Nephron (organoid): ENCODE data around the gene AIF1.

ENCODE experiments used
- H3K27ac Mint-ChIP-seq, 3 experiments: 2 replicates each; pipeline ENCODE4 v1.8.0; 2020; ENCODE audit warnings: mixed read lengths in 3 of 3, mild to moderate bottlenecking in 2 of 3, moderate library complexity in 1 of 3
- H3K27me3 Mint-ChIP-seq: 2 replicates; pipeline ENCODE4 v1.8.0; 2021; ENCODE audit warnings: low read depth, mild to moderate bottlenecking, moderate library complexity, mixed read lengths
- H3K36me3 Mint-ChIP-seq: 2 replicates; pipeline ENCODE4 v1.8.0; 2020; ENCODE audit warnings: low read depth, mixed read lengths
- H3K4me1 Mint-ChIP-seq: 2 replicates; pipeline ENCODE4 v1.8.0; 2020; ENCODE audit warnings: mixed read lengths
- H3K4me3 Mint-ChIP-seq, 3 experiments: 2 replicates each; pipeline ENCODE4 v1.8.0; 2020; ENCODE audit warnings: mild to moderate bottlenecking in 3 of 3, mixed read lengths in 3 of 3, moderate library complexity in 2 of 3
- H3K9me3 Mint-ChIP-seq: 2 replicates; pipeline ENCODE4 v1.8.0; 2020; ENCODE audit warnings: mixed read lengths
- TF ChIP-seq, protein P1 (sequence below), 3 experiments: fragments of 200-600 bp; sonication (generic); IDR thresholded peaks; one replicate each; pipeline ENCODE4 v1.5.0; 2021; ENCODE audit warnings: antibody characterized with exemption in 3 of 3; ENCODE audit not compliant: unreplicated experiment in 3 of 3

AIF1 gene

DNA sequence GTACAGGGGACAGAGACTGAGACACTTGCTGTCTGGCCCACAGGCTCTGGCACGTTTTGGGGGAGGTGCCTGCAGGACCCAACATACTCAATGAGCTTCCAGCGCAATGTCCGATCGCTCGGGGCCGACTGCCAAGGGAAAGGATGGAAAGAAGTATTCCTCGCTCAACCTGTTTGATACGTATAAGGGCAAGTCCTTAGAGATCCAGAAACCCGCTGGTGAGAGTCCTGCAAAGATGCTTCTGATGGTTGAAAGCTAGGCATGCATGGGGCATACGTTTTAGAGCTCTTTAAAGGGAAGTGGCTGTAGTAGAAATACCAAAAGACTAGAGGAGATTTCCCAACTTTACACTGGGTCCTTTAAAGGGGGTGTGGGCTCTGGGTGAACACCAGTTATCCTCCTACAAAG lies 7.7 kb downstream of the AIF1 start:
- peaks cover 51% of the 10 kb centered on the region for H3K36me3 Mint-ChIP-seq
- TF ChIP-seq, protein P1, sequence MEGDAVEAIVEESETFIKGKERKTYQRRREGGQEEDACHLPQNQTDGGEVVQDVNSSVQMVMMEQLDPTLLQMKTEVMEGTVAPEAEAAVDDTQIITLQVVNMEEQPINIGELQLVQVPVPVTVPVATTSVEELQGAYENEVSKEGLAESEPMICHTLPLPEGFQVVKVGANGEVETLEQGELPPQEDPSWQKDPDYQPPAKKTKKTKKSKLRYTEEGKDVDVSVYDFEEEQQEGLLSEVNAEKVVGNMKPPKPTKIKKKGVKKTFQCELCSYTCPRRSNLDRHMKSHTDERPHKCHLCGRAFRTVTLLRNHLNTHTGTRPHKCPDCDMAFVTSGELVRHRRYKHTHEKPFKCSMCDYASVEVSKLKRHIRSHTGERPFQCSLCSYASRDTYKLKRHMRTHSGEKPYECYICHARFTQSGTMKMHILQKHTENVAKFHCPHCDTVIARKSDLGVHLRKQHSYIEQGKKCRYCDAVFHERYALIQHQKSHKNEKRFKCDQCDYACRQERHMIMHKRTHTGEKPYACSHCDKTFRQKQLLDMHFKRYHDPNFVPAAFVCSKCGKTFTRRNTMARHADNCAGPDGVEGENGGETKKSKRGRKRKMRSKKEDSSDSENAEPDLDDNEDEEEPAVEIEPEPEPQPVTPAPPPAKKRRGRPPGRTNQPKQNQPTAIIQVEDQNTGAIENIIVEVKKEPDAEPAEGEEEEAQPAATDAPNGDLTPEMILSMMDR (IDR thresholded peaks at IDR 0.05; ENCODE audit: unreplicated experiment in 3 of 3) = no peak

DNA sequence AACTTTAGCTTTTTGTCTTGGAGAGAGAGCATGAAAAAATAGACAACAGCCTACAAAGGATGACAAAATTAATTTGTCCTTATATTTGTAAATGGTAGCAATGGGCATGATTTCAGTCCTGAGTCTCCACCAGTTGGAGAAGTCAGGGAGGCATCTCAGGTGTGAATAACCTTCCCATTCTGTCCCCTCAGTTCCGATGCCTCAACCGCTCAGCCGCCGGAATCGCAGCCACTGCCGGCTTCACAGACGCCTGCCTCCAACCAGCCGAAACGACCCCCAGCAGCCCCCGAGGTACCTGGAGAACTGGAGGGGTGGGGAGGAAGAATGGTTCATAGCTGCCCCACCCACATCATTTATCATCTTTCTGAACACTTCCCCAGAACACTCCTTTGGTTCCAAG lies 9.0 kb downstream of the AIF1 start:
- Mint-ChIP-seq H3K4me3 (no peak overlapping the region), H3K27ac (no peak overlapping the region), H3K9me3 (no peaks in the 10 kb centered on the region), H3K36me3 (peaks cover 65% of the 10 kb centered on the region), H3K4me1 (peaks cover 14% of the 10 kb centered on the region), H3K27me3 (no peaks in the 10 kb centered on the region)
- TF ChIP-seq, protein P1 (IDR thresholded peaks at IDR 0.05; ENCODE audit: unreplicated experiment in 3 of 3) = no peak

More for the DNA sequence above, 7.7 kb downstream of the AIF1 start:
- Mint-ChIP-seq H3K27me3 (no peaks in the 10 kb centered on the region), H3K4me1 (peaks cover 14% of the 10 kb centered on the region), H3K9me3 (no peaks in the 10 kb centered on the region), H3K27ac (peak overlapping the region; percentile 96 to 99 (median 99)), H3K4me3 (peak overlapping the region; percentile 90 to 96 (median 96))

DNA sequence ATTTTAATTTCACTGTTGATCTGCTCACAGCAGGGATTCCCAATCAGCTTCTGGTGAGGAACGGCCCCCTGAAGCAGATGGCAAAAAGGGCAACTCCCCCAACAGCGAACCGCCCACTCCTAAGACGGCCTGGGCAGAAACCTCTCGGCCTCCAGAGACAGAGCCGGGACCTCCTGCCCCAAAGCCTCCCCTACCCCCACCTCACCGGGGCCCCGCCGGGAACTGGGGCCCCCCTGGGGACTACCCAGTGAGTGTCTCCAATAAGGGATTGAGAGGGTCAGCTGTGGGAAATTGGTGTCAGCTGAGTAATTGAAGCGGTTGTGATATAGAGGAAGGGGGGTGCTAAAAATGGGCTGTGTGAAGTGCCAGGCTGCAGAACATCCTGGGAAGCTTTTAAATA lies 11.9 kb downstream of the AIF1 start:
- H3K36me3 Mint-ChIP-seq = peaks cover 85% of the 10 kb centered on the region
- no peak overlapping the region for H3K27ac Mint-ChIP-seq
- peaks cover 10% of the 10 kb centered on the region for H3K4me1 Mint-ChIP-seq
- TF ChIP-seq, protein P1 (IDR thresholded peaks at IDR 0.05; ENCODE audit: unreplicated experiment in 3 of 3) = no peak
- H3K4me3 Mint-ChIP-seq = no peak overlapping the region
- no peaks in the 10 kb centered on the region for H3K9me3 Mint-ChIP-seq
- H3K27me3 Mint-ChIP-seq = no peaks in the 10 kb centered on the region

DNA sequence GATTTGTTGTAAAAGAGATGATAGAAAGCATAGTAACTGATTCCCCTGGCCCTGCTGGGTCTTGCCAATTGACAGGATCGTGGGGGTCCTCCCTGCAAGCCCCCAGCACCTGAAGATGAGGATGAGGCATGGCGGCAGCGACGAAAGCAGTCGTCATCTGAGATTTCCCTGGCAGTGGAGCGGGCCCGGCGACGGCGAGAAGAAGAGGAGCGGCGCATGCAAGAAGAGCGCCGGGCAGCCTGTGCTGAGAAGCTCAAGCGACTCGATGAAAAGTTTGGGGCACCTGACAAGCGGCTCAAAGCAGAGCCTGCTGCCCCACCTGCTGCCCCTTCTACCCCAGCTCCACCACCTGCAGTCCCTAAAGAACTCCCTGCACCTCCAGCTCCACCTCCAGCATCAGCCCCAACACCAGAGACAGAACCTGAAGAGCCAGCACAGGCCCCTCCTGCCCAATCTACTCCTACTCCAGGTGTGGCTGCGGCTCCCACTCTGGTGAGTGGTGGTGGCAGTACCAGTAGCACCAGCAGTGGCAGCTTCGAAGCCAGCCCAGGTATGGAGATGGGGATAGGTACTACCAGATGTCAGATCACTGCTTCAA lies 12.8 kb downstream of the AIF1 start:
- Mint-ChIP-seq H3K9me3 (no peaks in the 10 kb centered on the region), H3K27ac (no peak overlapping the region), H3K4me3 (no peak overlapping the region), H3K4me1 (peaks cover 1% of the 10 kb centered on the region), H3K36me3 (peaks cover 84% of the 10 kb centered on the region), H3K27me3 (no peaks in the 10 kb centered on the region)
- TF ChIP-seq, protein P1 (IDR thresholded peaks at IDR 0.05; ENCODE audit: unreplicated experiment in 3 of 3) = no peak

DNA sequence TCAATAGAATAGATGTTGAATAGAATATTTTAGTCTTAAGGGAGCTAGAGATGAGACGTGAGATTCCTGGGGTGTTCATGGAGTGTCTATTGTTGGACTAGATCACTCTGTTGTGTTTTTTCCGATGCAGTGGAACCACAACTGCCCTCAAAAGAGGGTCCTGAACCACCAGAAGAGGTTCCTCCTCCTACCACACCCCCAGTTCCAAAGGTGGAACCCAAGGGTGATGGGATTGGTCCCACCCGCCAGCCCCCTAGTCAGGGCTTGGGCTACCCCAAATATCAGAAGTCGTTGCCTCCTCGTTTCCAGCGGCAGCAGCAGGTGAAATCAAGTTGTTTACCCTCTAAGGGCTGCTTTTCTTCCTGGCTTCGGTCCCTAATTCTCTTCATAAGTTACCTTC lies 14.0 kb downstream of the AIF1 start:
- Mint-ChIP-seq H3K9me3 (no peaks in the 10 kb centered on the region), H3K4me3 (no peak overlapping the region), H3K27me3 (no peaks in the 10 kb centered on the region), H3K36me3 (peaks cover 81% of the 10 kb centered on the region), H3K4me1 (no peaks in the 10 kb centered on the region), H3K27ac (peak overlapping the region in 1 of 3 experiments; percentile 46)
- TF ChIP-seq, protein P1 (IDR thresholded peaks at IDR 0.05; ENCODE audit: unreplicated experiment in 3 of 3) = no peak
